ENCODE measurements around the gene NADSYN1.
"Not testable (repeated sequence)": the region's sequence is repeated elsewhere in the genome, so short reads cannot be mapped to it uniquely, and the experiment has no call there.

Gene NADSYN1

DNA sequence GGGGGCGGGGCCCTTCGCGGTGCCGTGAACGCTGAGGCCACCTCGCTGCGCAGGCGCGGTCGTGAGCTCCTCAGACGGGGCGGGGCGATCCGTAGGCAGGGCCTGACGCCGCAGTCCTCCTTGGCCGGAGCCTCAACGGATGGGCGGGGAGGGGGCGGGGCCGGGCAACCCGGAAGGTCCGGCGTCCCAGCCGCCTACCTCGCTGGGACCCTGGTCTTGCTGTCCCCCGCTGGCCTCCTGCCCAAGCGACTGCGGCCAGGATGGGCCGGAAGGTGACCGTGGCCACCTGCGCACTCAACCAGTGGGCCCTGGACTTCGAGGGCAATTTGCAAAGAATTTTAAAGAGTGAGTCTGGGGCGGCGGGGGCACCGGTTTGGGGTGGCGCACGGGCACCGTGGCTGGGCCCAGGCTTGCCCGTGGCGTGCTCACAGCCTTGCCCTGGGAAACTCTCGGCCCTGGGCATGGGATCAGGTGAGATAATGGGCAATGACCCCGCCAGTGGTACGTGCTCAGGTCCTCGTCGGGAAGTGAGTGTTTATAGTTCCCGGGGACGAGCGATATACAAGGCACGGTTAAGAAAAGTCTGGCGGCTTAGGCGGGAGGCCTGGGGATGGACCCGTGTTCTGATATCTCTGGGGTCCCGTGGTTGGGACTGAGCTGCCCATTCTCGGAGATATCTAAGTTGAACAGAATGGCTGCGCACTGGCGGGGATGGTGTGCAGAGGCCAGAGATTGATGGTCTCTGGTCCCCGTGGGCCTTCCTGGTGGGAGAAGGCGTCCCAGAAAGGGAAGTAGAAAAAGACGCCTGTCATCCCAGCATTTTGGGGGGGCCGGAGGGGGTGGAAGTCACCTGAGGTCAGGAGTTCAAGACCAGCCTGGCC, at the start of gene NADSYN1:
Gene NADSYN1, plus strand, starts transcription at position 167 of the 881 bp plus-strand sequence. Its CDS starts 94 bp downstream, at position 261.
- DNase-seq = peak; percentile 80

DNA sequence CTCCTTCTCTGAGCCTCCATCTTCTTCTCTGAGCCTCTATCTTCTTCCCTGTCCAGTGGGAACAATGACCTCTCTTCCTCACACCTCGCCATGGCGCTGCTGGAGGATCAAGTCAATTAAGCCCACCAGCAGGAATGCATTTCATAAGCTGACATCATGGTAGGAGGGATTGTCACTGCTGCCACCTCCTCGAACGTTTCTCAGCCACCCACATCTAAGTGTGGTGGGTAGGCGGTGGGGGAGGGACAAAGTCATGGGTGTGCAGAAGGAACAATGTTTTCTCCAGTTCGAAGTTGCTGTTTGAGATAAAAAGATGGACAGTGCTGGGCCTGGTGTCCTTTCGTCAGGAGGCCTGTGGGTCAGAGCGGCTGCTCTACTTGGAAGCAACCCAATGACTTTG, 48.8 kb upstream of the NADSYN1 start:
- no peak for DNase-seq

DNA sequence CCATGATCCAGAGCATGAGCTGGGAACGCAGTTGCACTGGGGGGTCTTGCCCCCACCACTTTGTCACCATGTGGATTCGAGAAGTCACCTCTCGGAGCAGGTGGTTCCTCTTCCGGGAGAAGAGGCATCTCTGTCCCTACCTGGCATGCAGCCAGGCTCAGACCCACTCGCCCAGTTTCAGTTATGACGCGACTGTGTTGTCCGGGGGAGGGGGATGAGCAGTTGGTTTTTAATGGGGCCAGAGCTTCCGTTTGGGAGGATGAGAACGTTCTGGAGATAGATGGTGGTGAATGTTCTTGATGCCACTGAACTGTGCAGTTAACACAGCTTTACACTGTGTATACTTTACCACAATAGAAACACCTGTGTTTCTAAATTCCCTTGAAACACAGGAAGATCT, 46.3 kb upstream of the NADSYN1 start:
- DNase-seq = no peak

DNA sequence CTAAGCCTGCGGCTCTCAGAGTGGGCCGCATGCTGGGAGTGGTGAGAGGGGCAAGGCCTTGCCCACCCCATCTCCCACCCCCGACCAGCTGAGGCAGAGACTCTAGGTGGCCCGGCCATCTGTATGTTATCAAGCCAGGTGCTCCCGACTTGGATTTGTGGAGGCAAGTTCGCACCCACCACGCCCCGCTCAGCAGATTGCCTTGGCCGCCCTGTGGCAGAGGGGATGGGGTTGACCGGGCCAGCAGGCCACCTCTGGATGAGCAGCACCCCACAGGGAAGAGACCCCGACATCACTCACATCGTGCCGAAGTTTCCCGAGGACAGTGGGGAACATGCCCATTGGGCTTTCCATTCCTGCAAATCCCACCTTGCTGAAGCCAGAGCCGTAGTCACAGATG, 45.6 kb upstream of the NADSYN1 start:
- no peak for DNase-seq

DNA sequence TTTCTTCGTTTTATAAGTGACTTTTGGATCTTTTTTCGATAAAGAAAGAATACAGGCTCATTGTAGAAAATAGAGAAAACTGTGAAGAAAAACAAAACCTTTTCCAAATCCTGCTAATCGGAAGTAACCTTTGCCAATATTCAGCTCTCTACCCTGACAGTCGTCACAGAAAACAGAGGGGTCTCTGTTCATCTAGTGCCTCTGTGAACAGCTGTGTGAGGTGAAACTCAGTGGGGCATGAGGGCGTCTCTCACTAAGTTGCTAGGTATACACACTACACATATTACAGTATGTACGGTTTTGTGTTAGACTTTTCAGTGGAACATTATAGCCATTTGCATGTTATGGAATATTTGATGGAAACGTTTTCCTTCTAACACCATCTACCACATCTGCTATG, 44.2 kb upstream of the NADSYN1 start:
- no peak for DNase-seq

DNA sequence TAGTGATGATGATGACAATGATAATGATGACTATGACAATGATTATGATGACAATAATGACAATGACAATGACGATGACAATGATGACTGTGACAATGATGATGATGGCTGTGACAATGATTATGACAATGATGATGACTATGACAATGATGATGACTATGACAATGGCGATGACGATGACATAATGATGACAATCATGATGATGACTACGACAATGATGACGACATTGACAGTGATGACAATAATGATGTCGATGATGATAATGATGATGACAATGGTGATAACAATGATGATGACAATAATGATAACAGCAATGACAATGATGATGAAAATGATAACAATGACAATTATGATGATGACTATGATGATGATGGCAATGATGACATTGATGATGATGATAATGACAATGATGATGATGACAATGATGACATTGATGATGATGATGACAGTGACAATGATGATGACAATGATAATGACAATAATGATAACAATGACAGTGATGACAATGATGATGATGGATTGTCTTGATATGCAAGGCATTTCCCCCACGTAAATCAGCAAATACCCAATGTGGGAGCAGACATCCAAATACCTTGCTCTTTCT, 42.5 kb upstream of the NADSYN1 start:
- no peak for DNase-seq

DNA sequence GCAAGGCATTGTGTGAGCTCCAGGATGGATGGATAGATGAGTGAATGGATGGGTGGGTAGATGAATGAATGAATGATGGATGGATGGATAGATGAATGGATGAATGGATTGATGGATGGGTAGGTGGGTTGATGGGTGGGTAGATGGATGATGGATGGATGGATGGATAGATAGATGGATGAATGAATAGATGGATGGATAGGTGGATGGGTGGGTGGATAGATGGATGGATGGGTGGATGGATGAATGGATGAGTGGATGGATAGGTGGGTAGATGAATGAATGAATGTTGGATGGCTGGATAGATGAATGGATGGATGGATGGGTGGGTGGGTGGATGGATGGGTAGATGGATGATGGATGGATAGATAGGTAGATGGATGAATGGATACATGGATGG, 38.4 kb upstream of the NADSYN1 start:
- DNase-seq = no peak

DNA sequence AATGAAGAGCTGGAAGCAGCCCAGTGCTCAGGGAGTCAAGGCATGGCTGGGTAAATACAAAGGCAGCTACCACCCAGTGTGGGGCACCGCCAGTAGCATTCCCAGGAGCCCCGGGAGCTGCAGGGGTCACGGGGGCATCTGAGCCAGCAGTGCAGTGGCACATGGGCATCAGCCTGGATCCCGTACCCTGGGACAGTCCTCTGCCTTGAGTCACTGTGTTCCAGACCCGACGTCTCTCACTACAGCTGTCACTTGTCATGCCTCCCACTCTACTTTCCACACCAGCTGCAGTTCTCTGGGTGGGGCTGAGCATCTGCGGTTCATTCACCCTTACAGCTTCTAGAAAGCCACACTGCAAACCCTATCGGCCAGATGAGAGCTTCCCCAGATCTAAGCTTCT, 34.4 kb upstream of the NADSYN1 start:
- DNase-seq = no peak

DNA sequence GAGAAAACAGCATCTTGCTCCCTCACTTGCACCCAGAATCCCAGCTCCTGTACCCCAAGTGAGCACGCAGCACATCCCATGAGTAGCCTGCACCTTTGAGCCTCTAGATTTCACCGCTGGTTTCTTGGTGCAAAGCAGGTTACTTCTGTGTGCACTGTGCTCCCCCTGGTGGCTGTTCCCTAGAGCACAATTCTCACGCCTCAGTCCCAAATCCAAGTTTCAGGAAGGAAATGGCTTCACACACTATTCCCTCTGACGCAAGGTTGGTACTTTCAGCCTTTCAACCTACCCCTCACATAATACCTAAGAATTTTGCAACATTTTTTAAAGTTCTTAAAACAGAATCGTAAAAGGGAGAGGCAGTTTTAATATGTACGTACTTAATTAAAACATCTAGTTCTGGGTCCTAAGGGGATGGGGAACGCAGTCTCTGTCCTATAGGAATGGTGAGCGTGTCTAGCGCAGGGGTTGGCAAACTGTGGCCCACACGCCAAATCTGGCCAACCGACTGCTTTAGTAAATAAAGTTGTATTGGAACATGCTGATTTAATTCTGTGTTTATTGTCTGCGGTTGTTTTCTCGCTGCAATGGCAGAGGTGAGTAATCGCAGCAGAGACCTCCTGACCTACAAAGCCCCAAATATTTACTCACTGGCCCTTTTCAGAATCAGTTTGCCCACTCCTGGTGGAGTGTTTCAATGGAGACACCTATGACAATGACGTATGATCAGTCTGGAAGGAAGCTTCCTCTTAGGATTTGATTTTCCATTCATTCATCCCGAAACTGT, 32.4 kb upstream of the NADSYN1 start:
- DNase-seq = no peak

DNA sequence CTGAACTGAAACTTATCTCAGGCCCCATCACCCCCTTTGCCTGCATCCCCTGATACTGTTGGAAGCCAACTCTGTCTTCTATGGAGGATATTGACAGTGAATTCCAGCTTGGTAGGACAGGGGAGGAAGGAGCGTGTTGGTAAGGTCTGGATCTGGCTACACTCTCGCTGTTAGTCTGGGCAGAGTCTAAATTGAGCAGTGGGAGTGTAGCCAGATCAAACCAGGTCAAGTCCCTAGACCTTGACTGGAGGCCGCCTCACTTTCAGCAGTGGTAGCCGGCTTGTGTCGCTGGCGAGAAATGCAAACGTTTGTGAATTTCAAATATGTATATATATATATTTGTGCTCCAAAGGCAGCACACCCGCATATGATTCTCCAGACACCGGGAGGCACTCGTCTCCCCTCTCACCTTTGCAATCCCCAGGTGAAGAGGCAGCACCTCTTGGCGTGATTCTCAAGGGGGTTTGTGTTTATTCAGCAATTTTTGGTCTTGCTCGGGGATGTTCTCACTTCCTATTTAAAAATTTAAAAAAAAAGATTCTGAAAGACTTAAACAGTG, 31.5 kb upstream of the NADSYN1 start:
- DNase-seq = no peak

DNA sequence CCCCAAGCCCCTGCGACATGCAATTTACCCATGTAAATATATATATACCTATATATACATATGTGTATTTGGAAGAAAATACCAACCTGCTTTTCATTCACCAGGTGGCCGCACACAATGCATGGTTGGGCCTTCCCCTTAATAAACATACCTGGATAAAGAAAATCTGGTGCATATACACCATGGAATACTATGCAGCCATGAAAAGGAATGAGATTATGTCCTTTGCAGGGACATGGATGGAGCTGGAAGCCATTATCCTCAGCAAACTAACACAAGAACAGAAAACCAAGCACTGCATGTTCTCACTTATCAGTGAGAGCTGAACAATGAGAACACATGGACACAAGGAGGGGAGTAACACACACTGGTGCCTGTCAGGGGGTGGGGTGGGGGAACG, 30.7 kb upstream of the NADSYN1 start:
- DNase-seq = not testable (repeated sequence)

DNA sequence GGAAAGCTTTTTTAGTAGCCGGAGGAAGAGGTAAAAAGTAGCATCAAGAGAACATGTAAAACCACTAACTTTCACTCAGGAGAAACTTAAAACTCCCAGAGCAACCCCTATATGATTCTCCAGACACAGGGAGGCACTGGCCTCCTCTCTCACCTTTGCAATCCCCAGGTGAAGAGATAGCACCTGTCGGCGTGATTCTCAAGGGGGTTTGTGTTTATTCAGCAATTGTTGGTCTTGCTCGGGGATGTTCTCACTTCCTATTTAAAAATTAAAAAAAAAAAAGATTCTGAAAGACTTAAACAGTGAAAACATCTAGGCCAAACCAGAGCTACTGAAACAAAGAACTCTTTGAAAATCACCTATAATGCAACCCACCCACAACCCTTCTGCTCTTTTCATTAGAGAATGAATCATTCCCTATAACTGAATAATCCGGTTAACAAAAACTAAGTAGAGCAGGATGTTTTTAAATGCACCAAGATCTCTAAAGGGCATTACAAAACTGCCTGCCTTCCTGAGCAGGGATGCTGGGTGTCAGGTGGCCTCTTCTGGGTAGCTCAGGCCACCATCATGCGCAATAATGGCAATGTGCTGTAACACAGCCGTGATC, 29.7 kb upstream of the NADSYN1 start:
- no peak for DNase-seq

DNA sequence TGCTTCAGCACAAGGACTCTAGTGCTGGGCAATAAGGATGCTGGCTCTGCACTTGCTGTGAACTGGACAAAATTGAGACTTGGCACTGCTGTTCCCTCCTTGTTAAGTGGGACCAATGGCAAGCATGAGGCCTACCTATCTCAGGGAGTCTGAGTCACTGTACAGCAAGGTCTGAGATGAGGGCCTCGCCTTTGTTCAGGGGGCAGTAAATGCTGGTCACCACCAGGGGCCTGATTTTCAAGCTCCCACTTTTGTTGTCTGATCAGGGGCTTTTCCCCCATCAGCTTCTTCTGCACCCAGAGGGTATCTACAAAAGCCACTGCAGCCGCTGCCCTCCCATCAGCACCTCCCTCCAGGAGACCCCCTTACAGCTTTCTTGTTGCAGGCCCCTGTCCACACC, 27.6 kb upstream of the NADSYN1 start:
- no peak for DNase-seq

DNA sequence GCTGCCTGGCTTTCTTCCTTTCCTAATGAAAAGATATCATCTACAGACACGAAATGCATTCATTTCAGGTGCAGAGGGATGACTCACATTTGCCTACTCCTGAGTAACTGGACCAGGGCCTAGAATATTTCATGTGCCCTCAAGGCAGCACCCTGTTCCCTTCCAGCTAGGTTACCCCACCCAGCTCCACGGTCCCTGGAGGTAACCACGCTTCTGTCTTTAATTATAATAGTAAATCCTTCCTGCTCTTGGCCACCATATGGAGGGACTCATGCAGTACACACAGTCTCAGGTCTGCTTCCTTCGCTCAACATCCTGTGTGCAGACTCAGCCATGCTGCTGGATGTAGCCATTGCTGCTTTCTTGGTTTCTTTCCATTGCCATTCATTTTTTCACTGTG, 27.1 kb upstream of the NADSYN1 start:
- DNase-seq = no peak

DNA sequence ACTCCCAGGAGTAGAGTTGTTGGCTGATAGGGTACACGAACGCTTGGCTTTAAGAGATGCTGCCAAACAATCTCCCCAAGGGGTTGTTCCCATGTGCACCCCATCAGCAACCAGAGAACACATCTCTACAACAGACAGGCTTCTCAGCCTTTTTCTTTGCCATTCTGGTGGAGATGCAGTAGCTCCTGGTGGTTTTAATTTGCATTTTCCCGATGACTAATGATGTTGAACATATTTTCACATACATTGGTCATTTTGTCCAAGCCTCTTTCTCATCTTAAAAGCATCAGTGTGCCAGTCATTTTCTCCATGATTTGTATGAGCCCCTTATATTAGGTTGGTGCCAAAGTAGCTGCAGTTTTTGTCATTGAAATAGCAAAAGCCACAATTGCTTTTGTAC, 26.6 kb upstream of the NADSYN1 start:
- no peak for DNase-seq

DNA sequence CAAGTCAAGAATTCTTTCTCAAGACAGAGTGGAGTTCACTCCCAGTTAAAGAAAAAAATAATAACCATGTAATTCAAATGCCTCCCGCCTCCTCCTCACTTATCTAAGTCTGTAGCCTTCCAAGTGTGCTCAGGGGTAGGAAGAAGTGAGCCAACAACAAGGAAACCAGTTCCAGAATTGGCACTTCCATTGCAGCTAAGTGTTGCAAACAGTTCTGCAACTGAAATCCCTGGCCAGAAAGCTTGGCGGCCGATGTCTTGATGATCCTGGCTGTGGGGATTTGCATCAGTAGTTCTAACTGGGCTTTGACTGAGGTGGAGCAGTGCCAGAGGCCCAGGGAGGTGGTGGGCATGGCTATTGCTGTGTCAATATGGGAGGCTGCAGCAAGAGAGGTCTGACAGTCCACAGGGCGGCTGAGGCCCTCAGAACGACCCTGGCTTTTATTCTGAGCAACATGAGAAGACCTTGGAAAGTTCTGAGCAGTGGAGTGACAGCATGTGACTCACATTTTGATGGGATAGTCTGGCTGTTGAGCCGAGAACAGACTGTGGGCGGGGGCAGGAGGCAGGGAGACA, 24.1 kb upstream of the NADSYN1 start:
- no peak for DNase-seq

DNA sequence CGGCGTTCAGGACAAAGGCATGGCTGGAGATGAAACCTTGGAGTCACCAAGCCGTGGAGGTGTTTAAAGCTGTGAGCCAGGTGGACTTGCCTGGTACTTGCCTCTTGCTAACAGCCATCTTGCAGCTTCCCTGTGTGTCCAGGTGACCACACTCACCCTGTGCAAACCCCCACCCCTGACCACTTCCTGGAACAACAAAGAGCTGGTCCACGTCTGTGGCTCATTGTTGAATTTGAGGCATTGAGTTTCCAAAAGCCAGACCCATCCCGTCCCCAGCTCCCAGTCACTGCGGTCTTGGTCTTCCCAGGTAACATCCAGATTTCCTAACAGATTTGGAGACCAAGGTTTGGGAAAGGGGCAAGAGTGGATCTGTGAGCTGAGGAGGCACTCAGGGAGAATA, 23.3 kb upstream of the NADSYN1 start:
- DNase-seq = no peak

DNA sequence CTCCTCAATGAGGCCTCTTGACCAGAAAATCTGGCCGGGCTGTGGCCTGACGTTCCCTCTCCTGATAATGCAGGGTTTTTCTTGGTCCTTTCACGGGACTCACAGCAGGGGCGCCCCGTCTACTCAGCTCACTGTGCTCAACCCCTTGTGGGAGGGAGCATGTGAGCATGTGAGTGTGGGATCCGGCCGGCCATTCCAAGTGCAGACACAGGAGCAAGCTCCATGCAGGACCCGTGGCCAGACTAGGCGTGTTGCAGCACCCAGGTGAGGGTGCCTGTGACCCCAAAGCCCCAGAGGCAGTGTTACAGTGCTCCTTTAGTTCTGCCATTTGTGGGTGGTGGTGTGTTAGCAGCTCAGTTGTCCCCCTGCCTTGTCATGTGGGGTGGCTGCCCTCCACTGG, 22.8 kb upstream of the NADSYN1 start:
- no peak for DNase-seq

DNA sequence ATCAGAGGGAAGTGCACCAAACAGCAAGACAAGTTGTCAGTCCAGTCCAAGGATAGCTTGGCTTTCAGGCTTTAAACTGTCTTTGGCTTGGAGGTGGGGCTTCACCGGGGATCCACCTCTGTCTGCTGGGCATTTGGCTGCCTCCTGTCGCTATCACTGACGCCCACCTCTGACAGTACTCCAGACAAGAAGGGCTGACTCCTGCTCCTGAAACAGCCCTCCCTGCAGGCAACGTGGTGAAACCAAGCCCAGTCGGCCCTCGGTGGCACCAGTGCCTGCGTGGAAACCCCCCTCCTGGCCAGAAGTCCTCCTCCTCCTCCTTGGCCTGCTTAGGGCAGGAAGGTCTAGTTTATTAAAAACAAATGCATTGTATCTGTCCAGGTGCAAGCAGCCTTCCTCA, 21.7 kb upstream of the NADSYN1 start:
- no peak for DNase-seq

DNA sequence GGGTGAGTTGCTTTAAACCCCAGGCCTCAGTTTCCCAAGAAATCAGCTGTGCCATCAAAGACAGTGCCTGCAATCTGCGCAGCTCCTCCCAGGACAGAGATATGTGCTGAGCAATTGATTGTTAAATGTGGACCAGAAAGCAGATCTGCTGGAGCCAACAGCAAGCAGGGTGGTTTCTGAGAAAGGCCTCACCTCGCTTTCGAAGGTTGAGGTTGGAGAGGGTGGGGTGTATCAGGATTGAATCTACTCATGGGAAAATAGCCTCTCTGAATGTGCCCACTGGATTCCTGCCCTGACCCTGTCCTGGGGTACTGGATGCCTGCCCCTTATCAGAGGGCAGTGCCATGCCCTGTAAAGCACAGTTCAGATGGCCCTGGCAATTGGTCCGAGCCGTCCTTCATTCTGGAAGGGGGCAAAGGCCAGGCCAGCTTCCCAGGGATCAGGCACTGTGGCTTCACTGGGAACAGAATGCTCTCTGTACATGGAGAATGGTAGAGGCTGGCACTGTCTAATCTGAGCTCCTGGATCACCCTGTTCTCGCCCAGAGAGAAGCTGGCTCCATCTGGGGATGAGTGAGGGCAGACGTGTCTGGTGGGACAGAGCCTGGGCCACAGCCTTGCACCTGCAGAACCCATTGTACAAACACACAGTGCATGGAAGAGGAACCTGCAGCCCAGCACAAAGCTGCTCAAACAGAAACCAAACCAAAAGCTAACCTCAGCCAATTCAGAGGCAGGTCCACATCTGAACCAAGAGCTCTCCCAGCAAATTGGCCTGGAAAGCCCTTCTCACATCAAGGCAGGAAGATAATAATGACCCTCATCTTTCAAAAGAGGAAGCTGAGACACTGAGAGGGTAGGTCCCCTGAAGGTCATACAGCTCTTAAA, 20.0 kb upstream of the NADSYN1 start:
- no peak for DNase-seq

DNA sequence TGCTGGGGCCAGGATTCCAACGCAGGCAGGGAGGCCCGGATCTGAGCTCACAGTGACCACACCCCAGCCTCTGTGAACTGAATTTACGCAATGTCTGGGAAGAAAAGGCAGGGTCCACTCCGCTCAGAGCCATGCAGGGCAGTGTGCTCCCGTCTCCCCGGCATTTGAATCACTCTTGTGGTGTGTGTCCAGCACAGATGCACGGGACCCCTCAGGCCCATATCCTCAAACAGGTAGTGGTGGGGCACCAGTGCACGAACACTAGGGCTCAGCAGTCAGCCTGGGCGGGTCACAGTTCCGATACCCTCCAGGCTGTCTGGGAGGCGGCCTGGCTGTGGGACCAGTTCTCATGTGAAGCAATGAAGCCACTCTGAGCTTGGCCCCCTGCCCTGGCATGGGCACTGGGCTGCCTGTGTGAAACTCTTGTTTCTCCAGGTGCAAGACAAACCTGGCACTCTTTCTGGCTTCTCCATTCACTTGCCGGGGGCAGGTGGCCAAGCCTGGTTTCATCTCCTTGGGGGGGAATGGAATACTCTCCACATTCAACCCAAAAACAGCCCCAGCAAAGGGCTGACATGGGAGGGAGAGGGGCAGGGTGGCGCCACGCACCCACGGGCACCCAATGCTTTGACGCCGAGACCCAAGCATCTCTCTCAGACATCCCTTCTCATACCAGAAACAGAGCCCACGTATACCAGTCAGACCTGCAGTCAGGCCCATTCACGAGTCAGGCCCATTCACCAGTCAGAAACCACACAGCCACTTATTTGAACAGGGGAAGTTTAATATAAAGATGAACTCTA, 19.2 kb upstream of the NADSYN1 start:
- DNase-seq = no peak
